Inferior parietal cortex (tissue), 1 donor: ENCODE measurements around the gene SCARF1.

Experiments used
- DNase-seq: peaks from one replicate; pipeline ENCODE4 v3.0.0-alpha.2; 2016; ENCODE audit errors: extremely low spot score

Gene SCARF1

DNA sequence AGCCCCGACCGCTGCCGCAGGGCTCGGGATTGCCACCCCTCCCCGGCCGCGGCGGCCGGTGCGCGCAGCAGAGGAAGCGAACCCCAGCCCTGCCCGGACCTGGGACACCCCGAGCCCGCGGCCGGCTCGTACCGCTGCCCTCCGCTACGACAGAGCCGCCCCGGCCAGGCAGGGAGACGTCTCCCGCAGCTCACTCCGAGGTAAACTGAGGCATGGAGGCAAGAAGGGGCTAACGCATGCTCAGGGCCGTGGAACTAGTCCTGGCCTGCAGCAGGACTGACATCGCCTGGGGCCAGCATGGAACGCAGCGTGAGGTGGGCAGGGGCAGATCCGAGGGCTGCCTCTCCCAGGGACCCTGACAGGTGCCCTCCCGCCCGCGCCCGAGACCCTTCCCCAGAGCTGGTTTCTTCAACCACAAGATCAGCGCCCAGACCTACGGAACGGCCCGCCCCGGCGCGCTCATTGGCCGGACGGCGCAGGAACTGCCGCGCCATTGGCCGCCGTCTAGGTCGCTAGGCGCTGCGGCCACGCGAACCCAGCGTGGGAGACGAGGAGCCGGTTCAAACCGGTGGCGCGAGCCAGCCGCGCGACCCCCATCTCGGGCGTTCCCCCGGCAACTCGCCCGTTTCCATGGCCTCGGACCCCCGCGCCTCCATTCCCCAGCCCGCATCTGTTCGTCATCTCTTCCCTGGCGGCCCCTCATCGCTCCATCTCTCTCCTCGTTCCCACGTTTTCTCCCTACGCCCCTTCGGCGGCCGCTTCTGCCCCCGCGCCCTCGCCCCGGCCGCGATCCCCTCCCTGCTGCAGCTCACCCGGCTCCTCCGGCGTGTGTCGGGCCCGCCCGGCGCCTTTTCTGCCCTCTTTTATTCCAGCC is 17.3 kb downstream of the SCARF1 start, which contains the start of gene SLC43A2:
Gene SLC43A2 (minus strand): TSS at position 853 of the 874 bp plus-strand sequence. CDS start 960 bp downstream, outside the sequence.
- peak; percentile 84 for DNase-seq

DNA sequence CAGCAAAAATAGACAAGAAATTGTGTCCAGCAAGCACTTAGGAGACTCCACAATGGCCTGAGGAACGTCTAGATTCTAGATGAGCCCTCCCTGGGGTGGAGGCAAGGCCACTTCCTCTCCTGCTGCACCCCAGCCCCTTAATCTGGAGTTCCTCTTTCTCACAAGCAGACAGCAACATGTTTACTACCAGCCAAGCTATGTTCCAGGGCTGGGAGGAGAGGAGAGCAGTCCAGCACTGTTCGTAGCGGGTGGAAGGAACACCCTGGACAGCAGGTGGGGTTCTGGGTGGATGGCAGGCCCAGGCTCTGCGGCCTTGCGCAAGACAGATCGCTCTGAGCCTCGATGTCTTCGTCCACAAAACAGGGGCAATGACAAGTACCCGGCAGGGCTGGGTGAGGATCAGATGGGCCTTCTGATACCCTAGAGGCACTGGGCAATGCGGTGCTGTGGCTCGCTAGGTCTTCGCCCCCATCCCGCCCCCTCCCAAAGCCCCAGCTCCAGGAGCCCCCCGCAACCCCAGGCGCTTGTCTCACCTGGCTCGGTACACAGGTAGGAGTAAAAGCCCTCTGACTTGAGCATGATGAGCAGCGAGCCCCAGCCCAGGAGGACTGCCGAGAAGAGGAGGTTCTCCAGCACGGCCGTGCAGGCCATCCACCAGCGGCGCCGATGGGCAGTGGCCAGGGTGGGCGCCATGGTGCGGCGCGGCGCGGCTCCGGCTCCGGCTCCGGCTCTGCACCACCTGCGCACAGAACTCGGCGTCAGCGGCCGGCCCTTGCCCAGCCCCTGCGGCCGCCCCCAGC is 18.1 kb downstream of the SCARF1 start:
- no peak for DNase-seq

DNA sequence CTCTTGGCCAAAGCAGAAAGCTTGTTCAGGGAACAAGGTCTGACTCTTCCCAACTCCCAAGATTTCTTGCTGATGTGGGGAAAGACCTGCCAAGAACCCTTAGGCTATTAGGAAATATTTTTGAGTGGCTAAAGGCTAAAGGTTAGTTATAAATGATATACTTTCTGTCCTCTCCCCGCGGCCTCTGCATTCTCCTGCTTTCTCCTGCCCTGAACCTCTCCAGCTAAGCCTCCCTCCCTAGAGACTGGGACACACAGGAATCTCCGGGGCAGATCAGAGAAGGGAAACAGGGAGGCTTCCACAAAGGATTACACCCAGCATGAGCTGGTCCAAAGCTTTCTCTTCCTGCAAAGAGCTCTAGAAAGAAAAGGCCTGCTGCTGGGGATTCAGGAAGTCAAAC is 19.2 kb downstream of the SCARF1 start:
- no peak for DNase-seq

DNA sequence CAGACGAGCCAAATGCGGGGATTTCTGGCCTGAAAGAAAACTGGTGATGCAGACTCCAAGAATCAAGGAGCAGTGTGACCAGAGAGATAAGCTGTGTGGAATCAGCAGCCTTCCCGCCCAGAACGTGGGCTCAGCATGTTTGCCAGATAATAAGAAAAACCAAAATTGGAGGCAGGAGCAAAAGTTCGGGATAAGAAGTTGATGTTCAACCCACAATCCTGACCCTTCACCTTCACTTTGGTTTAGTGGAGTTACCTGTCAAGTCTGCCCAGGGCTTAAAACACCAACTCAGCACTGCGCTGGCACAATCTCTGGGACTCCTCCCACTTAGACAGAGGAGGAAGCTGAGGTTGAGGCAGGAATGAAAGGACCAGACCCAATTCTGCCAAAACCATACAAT is 20.0 kb downstream of the SCARF1 start:
- no peak for DNase-seq

DNA sequence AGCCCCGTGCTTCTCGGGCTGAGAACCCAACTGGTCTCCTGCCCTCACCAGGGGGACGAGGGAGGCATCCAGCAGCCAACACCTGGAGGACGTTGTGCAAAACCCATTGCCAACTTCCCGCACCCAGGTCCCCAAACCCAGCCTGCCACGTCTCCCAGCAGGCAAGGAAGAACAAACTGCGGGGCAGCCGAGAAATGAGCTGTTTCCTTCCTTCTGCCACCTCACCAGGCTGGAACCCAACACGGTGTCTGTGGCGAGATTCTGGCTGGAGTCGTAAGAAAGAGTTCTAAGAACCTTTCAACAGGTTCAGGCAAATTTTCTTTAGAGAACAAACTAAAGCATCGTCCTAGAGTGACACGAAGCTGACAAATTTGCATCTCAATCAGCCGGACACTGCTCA is 20.5 kb downstream of the SCARF1 start:
- DNase-seq: no peak

DNA sequence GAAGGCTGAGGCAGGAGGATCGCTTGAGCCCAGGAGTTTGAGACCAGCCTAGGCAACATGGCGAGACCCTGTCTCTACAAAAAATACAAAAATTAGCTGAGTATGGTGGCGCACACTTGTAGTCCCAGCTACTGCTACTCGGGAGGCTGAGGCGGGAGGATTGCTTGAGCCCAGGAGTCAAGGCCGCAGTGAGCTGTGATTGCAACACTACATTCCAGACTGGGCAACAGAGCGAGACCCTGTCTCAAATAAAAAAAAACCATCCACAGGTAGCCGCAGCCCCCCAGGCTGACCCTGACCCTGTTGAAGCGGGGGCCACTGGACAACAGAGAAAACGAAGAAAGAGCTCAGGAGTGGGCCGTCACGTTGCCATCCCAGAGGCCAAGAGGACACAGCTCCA is 20.9 kb downstream of the SCARF1 start:
- no peak for DNase-seq

DNA sequence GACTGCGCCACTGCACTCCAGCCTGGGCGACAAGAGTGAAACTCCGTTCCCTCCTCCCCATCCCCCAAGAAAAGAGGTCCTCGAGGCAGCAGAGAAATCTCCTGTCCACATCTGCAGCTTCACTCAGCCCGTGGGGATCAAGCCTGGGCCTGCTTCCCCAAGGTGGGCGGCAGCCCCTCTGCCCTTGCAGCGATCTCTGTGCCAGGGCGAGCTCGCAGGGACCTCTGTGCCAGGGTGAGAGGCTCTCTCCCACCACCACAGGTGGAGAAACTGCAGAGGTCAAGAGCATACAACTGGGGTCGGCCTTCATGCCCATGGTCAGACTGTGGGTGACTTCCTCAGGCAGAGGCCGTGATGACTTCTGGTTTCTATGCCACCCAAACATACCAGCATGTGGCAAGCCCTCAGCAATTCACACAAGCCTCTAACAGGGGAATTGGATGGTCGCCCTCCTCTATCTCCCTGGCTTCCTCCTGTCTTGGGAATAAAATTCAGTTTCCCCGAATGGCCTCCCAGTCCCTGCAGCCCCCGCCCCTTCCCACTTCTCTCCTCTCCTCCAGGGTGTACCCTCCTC is 22.4 kb downstream of the SCARF1 start:
- no peak for DNase-seq

DNA sequence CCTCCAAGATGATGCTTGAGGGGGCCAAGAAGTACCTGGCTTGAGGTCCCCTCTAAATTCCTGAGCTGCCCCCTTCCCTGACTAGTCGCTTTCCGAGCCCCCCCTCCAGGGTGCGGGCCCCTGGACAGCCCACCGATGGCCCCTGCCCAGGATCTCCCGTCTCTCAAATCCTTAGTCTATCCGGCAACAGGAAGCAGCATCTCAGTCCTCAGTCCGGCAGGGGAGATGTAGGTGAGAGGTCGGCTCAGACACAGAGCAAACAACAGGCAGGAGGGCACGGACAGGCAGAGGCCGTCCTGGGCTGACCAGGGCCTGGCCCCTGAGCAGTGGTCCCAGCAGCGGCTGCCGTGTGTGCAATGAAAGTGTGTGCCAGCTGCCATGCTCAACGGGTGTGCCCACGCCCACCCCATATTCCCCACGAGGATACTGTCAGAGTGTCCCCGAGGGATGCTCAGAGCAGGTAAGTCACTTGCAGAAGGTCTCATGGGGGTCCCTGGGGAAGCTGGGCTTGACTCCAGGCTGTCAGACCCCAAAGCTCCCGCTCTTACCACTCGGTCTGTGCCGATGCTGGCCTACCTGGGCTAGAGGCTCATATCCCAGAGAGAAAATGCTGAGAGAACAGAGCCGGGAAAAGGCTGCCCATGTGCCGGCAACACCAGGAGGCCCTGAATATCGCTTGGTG is 24.1 kb downstream of the SCARF1 start:
- no peak for DNase-seq

DNA sequence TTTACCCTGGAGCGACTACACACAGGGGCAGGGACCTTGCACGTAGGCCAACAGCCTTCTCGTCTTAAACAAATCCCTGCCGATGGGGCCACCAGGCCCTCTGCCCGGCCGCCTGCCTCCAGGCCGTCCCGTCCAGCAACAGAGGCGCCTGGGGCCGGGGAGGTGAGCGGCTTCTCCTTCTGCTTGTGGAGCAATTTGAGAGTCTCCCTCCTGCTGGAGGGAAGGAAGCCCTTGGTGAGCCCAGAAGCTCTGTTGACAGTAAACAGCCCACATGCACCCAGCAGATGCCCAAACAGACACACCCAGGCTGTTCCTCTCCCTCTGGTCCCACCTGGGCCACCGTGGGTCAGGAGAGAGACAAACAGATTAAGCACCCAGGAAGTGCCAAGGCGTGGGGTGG is 25.0 kb downstream of the SCARF1 start:
- no peak for DNase-seq

DNA sequence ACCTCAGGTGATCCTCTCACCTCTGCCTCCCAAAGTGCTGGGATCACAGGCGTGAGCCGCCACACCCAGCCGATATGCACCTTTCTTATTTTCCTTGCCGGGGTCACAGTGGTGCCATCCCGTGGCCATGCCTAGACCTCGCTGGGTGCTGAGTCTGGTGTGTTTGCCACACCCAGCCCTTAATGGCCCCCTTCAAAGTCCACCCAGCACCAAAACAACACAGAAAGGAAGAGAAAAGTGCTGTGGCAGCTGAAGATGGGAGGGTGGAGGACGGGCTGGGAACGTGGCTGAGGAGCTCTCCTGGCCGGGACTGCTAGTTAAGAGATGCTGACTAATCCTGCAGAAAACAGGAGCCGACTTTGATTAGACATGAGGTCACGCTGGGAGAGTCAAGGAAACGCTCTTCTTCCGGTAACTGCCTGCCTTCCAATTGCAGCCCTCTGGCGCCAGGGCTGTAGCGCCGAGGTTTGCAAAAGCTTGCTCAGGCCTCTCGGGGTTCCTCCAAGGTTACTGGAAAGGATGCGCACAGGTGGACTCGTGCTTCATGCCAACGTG is 27.8 kb downstream of the SCARF1 start:
- no peak for DNase-seq

DNA sequence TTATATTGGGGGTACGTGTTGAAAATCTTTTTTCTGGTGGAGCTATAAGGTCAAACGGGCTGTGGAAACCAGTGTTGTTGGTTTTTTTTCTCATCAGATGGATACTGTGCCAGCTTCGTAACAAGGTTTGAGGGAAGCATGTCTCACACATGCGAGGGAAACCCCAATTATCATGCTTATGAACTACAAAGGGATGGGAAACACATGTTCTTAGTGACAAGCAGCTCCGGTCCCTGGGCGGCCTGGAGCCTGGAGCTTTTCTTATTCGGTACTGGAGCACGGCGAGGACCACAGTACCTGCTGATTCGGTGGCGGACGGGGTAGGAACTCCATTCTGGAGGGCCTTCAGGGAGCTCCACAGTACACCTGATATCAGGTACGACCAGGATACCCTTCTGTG is 29.4 kb downstream of the SCARF1 start:
- no peak for DNase-seq

DNA sequence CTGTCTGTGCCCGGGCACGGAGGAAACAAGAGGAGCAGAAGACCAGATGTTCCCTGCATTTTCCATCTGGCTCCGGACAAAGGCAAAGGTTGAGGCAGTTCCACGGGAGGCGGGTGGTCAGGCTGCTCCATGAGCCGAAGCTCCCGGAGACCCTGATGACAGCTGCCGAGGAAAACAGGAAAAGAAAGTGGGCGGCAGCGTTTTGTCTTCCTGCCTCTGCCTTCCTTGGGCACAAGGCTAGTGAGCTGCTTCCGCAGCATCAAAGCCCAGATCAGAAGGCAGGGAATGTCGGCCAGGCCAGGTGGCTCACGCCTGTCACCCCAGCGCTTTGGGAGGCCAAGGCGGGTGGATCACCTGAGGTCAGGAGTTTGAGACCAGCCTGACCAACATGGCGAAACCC is 33.1 kb downstream of the SCARF1 start:
- DNase-seq: no peak

DNA sequence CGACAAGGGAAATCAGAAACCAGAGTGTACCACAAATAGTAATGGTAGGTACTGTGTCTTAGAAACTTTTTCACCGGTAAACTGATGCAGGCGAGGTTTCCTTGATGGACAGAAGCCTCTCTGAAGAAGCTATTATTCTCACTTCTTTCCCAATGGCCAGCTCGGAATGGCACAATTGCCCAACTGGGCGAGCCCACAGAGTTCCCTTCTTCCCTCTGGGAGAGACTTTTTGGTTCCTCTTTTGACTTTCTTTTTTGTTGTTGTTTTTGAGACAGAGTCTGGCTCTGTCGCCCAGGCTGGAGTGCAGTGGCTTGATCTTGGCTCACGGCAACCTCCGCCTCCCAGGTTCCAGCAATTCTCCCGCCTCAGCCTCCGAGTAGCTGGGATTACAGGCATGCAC is 33.8 kb downstream of the SCARF1 start:
- DNase-seq: no peak

DNA sequence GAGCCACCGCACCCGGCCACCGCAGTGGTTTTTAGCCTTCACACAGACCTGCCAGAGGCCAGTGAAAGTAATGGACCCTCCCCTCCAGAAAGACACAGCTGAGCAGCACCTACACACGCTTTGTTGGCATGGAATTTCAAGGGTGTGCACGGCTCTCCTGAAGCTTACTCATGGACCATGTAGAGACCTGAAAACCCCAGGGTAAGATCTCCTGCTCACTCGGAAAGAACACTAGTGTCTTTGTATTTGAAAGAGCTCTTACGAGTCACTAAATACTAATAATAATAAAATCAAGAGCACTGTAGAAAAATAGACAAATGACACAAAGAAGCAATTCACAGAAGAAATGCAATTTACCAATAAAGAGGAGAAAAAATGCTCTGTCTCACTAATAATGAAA is 36.9 kb downstream of the SCARF1 start:
- no peak for DNase-seq

DNA sequence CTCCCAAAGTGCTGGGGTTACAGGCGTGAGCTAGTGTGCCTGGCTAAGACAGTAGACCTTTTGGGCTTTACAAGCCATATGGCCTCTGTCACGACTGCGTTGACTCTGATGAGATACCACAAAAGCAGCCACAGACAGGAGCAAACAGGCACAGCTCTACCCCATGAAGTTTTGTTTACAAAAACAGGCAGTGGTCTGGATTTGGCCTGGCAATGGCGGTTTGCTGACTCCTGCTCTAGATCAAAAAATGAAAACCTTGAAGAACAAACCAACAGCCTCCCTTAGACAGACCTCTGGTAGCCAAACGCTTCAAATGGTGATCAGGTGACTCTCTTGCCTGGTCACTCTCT is 37.6 kb downstream of the SCARF1 start:
- no peak for DNase-seq

DNA sequence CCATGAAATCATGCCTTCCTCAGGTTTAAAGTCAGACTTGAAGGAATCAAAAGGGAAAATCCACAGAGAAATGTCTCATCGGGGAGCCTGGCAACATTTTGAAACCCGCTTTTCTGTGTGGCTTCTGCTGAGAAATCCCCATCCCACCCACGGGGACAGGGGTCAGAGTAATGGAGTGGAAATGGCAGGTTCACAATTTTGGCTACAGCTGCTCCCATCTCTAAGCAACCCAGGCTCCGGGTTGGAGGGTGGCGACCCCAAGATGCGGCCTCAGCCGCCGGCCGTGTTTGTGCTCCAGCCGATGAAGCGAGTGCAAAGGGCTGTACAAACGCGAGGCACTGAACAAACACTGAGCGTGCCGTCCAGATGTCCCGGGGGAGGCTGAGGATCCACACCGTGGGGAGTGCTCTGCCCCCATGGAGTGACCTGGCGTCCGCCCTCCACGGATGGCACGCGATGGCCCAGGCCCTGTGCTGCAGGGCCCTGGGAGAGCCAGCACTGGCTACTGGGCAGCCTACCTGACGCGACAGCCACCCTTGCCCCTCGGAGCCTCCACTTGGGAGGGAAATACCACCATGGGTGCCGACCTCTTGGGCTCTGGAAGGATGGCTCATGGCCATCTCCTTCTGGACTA is 39.1 kb downstream of the SCARF1 start:
- DNase-seq: no peak

DNA sequence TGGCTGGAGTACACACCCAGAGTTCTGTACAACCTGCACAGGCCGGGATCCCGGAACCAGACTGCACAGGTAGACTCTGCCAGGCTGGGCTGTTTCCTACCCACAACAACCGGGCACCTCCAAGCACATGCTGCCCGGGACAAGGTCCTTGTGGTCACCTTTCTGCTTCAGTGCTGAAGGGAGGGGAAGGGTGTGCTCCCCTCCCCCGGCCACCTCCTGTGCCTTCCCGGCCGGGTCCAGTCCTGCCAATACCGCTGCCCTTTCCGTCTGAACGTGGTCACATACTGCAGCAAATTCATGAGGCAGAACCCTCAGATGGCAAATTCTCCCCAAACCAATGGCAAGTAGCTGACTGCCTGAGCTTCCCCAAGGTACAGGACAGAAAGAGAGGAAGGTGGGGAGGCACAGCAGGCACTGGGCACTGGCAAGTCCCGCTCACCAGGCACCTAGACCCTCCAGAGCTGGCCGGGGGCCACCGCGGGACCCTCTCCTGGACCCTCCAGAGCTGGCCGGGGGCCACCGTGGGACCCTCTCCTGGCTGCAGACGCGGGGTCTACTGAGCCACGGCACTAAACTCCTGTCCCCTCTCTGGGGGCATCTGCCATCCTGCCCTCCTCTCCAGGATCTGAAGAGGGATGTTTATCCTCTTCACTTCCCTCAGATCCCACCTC is 39.7 kb downstream of the SCARF1 start:
- no peak for DNase-seq

DNA sequence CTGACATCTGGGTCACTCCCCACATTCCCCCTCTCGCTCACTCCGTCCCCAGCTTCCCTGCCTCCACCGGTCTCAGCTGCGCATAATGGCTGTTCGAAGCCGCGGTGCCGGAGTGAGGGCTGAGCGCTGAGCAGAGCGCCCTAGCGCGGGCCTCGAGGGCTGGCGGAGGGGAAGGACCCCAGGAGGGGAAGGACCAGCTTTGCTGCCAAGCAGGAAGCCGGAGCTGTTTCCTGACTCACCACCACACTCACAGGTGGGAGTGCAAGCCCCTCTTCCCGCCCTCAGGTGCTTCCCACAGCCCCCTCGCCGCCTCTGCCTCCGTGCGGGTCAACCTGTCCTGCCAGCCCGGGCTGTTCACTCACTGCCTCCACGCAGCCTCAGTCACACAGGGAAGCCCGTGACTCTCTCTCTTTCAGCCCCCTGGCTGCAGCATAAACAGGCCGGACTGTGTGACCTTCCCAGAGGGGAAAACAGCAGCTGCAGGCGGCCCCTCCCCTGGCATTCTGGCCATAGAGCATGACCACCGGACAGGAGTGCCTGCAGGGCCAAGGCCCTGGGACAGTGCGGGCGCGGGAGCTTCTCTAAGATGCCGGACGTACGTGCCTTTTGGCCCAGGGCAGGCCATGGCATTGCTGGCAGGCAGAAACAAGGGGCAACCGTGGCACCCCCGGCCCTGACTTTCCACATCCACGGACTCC is 40.6 kb downstream of the SCARF1 start:
- DNase-seq: no peak

DNA sequence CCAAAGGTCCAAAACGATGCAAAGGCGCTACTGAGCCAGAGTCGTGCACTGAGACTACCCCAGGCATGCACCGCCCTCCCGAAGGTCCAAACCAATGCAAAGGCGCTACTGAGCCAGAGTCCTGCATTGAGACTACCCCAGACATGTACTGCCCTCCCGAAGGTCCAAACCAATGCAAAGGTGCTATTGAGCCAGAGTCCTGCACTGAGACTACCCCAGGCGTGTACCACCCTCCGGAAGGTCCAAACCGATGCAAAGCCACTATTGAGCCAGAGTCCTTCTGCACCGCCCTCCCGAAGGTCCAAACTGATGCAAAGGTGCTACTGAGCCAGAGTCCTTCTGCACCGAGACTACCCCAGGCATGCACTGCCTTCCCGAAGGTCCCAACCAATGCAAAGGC is 44.0 kb downstream of the SCARF1 start:
- DNase-seq: no peak
